Ishikawa (cell line): ENCODE results near the gene ZNF99.

Experiments used
- CEBPB ChIP-seq: IDR thresholded peaks from 2 replicates; pipeline ENCODE4 v1.6.1; 2012
- CREB1 ChIP-seq: IDR thresholded peaks from 2 replicates; pipeline ENCODE4 v1.6.1; 2012; ENCODE audit warnings: low read depth
- EGR1 ChIP-seq: IDR thresholded peaks from 2 replicates; pipeline ENCODE4 v1.6.1; 2012
- EP300 ChIP-seq: IDR thresholded peaks from 2 replicates; pipeline ENCODE4 v1.6.1; 2012; ENCODE audit warnings: borderline replicate concordance
- FOXM1 ChIP-seq: IDR thresholded peaks from 2 replicates; pipeline ENCODE4 v1.6.1; 2012; ENCODE audit warnings: low read depth, borderline replicate concordance
- MAX ChIP-seq: IDR thresholded peaks from 2 replicates; pipeline ENCODE4 v1.6.1; 2012
- NFIC ChIP-seq: IDR thresholded peaks from 2 replicates; pipeline ENCODE4 v1.6.1; 2012
- RAD21 ChIP-seq: IDR thresholded peaks from 2 replicates; pipeline ENCODE4 v1.6.1; 2012; ENCODE audit warnings: low read depth
- TAF1 ChIP-seq: IDR thresholded peaks from 2 replicates; pipeline ENCODE4 v1.6.1; 2012; ENCODE audit warnings: low read depth, mild to moderate bottlenecking
- TCF12 ChIP-seq: IDR thresholded peaks from 2 replicates; pipeline ENCODE4 v1.6.1; 2012; ENCODE audit warnings: low read depth
- TEAD4 ChIP-seq: IDR thresholded peaks from 2 replicates; pipeline ENCODE4 v1.6.1; 2012
- USF1 ChIP-seq: IDR thresholded peaks from 2 replicates; pipeline ENCODE4 v1.6.1; 2012
- YY1 ChIP-seq: IDR thresholded peaks from 2 replicates; pipeline ENCODE4 v1.6.1; 2012; ENCODE audit warnings: low read depth
- ZBTB7A ChIP-seq: IDR thresholded peaks from 2 replicates; pipeline ENCODE4 v1.6.1; 2012; ENCODE audit warnings: low read depth
- TF ChIP-seq, protein P1 (sequence below): IDR thresholded peaks from 2 replicates; pipeline ENCODE4 v1.6.1; 2012; ENCODE audit warnings: low read depth, mild to moderate bottlenecking

ZNF99 gene

GRCh38 chr19:22783651-22784410 is at the start of gene ZNF99:
Gene ZNF99, minus strand, starts transcription at chr19:22784151. Its CDS starts 135 bp downstream, at chr19:22784016.
- TF ChIP-seq, protein P1, sequence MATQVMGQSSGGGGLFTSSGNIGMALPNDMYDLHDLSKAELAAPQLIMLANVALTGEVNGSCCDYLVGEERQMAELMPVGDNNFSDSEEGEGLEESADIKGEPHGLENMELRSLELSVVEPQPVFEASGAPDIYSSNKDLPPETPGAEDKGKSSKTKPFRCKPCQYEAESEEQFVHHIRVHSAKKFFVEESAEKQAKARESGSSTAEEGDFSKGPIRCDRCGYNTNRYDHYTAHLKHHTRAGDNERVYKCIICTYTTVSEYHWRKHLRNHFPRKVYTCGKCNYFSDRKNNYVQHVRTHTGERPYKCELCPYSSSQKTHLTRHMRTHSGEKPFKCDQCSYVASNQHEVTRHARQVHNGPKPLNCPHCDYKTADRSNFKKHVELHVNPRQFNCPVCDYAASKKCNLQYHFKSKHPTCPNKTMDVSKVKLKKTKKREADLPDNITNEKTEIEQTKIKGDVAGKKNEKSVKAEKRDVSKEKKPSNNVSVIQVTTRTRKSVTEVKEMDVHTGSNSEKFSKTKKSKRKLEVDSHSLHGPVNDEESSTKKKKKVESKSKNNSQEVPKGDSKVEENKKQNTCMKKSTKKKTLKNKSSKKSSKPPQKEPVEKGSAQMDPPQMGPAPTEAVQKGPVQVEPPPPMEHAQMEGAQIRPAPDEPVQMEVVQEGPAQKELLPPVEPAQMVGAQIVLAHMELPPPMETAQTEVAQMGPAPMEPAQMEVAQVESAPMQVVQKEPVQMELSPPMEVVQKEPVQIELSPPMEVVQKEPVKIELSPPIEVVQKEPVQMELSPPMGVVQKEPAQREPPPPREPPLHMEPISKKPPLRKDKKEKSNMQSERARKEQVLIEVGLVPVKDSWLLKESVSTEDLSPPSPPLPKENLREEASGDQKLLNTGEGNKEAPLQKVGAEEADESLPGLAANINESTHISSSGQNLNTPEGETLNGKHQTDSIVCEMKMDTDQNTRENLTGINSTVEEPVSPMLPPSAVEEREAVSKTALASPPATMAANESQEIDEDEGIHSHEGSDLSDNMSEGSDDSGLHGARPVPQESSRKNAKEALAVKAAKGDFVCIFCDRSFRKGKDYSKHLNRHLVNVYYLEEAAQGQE = no peak
- TF ChIP-seq TEAD4 (no peak), ZBTB7A (no peak), CEBPB (no peak), NFIC (no peak), USF1 (no peak), CREB1 (no peak), FOXM1 (no peak), EGR1 (no peak), TAF1 (no peak), MAX (no peak), YY1 (no peak), RAD21 (no peak), EP300 (no peak), TCF12 (no peak)

DNA sequence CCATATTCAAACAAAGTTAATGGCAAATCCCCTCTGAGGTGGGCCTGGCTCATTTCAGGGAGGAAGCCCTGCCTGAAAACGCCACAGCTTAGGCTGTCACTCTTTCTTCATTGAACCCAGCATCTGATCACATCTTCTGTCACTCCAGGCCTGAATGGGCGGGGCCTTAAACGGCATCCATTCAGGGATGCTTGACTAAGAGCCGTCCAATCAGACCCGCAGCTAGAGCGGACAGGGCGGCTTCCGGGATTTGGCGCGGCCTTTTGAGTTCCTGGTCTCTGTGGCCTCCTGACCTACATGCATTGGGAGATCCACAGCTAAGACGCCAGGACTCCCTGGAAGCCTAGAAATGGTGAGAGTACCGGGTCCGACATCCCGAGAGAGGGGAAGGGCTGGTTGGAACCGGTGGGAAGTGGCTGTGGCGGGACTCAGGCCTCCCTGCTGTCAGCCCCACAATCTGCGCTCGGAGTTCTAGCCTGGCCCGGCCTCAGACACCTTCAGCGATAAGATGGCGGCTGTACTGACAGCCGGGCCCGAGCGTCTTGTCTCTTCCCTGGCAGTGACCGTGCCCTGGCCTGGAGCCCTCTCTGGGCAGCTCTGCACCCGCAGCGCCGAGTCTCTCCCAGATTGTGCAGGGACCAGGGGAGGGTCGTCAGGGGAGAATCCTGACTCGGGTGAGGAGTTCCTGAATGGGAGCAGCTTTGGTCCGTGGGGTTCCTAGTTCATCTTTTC is 48.2 kb upstream of the ZNF99 start, which contains the start of gene ZNF723:
TSS of gene ZNF723 (plus strand) at position 261 of the 732 bp plus-strand sequence. CDS start at position 350, 89 bp downstream.
- TF ChIP-seq MAX = no peak
- TF ChIP-seq TCF12 = no peak
- TF ChIP-seq CEBPB = no peak
- TF ChIP-seq RAD21 = no peak
- TF ChIP-seq USF1 = no peak
- TF ChIP-seq, protein P1 = no peak
- TF ChIP-seq EP300 = no peak
- no peak for TF ChIP-seq ZBTB7A
- TF ChIP-seq CREB1 = no peak
- TF ChIP-seq YY1 = no peak
- TF ChIP-seq NFIC = no peak
- no peak for TF ChIP-seq TEAD4
- no peak for TF ChIP-seq TAF1
- no peak for TF ChIP-seq FOXM1
- TF ChIP-seq EGR1 = no peak

DNA sequence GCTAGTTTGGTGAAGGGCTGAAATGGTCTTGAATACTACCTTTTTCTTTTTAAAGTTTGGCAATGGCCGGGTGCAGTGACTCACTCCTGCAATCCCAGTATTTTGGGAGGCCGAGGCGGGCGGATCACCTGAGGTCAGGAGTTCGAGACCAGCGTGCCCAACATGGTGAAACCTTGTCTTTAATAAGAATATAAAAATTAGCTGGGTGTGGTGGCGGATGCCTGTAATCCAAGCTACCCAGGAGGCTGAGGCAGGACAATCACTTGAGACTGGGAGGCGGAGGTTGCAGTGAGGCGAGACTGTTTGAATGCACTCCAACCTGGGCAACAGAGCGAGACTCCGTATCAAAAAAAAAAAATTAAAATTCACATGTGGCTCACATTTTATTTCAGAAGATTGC is 47.3 kb upstream of the ZNF99 start:
- TF ChIP-seq USF1 = no peak
- TF ChIP-seq RAD21 = no peak
- TF ChIP-seq TAF1 = no peak
- TF ChIP-seq CEBPB = no peak
- TF ChIP-seq TCF12 = no peak
- no peak for TF ChIP-seq YY1
- TF ChIP-seq EP300 = no peak
- no peak for TF ChIP-seq EGR1
- TF ChIP-seq TEAD4 = no peak
- TF ChIP-seq CREB1 = no peak
- TF ChIP-seq FOXM1 = no peak
- TF ChIP-seq ZBTB7A = no peak
- TF ChIP-seq MAX = no peak
- TF ChIP-seq NFIC = no peak

DNA sequence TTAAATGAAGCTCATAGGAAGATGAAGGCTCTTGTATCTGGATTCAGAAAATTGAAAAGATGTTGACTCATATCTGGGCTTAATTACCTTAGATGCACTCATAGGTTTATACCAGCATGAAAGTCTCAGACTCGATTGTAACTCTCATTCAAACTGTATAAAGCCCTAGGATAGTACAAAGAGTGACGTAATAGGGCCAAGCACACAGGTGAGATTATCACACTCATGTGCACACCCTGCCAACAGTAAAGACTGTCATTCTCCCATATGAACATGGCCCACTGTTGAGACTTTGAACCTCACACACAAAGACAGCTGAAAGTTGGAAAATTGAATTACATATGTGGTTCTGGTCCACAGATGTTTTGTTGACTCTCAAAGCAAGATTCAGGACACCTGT is 30.2 kb upstream of the ZNF99 start:
- no peak for TF ChIP-seq EGR1
- no peak for TF ChIP-seq MAX
- no peak for TF ChIP-seq NFIC
- TF ChIP-seq, protein P1 = no peak
- no peak for TF ChIP-seq FOXM1
- TF ChIP-seq USF1 = no peak
- no peak for TF ChIP-seq TEAD4
- TF ChIP-seq TCF12 = no peak
- TF ChIP-seq CEBPB = no peak
- TF ChIP-seq ZBTB7A = no peak
- TF ChIP-seq TAF1 = no peak
- no peak for TF ChIP-seq RAD21
- no peak for TF ChIP-seq EP300
- TF ChIP-seq CREB1 = no peak
- TF ChIP-seq YY1 = no peak
